Posterior cingulate gyrus (tissue), 11 donors: ENCODE results near the gene SHB.
"Not testable (repeated sequence)": the region's sequence is repeated elsewhere in the genome, so short reads cannot be mapped to it uniquely, and the experiment has no call there.

Experiments used
- DNase-seq, 10 donors: peaks; one replicate each; pipeline versions ENCODE4 v3.0.0 to v3.0.0-alpha.2; 2020 to 2021; ENCODE audit warnings: mixed read lengths in 3 of 10
- intact Hi-C: fragments of 100-400 bp; cut with DNase I; formaldehyde crosslinking; loops from one replicate; pipeline ENCODE4 v1.15.1; 2023

Gene SHB

DNA sequence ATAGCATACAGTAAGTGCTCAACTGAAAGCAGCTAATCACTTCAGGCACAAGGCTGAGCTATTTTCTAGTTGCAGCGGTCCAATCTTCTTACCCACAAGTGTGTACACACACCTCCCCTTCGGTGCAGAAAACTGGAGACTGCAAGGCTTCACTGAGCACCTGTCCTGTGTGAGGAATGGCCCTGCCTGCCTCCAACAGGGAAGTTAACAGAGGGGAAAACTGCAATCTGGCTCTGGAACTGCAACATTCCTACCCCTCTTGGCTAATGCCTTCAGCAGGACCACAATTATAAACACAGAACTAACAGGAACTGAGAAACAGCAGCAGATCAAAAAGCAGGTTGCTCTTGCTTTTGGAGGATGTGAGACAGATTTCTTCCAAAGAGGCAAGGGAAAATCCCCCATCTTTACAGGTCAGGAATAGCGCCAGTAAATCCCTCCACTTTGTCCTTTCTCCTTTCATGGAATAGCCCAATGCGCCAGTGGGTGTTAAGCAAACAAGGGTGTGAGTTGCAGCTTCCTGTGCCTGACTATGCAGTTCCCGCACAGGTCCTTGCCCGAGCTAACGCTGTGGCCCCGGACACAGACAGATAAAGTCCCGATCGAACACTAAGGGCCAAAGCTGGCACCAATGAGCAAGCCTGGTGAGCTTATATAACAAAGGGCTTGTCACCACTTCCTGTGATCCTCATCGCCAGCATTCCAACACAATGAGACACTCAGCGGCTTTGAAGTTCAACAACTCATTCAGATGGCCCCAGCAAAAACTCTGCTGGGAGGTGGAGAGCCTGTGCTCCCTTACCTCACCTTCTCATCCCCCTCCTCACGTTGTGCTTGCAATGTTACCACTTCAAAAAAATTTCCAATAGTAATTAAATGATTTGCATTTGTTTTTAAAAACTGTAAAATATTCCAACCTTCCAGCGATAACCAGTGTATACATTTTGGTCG is 21.5 kb downstream of the SHB start:
- intact Hi-C loops, result no loop called here
- DNase-seq, result peak in 5 of 10 donors; percentile 39 to 86 (median 67)

DNA sequence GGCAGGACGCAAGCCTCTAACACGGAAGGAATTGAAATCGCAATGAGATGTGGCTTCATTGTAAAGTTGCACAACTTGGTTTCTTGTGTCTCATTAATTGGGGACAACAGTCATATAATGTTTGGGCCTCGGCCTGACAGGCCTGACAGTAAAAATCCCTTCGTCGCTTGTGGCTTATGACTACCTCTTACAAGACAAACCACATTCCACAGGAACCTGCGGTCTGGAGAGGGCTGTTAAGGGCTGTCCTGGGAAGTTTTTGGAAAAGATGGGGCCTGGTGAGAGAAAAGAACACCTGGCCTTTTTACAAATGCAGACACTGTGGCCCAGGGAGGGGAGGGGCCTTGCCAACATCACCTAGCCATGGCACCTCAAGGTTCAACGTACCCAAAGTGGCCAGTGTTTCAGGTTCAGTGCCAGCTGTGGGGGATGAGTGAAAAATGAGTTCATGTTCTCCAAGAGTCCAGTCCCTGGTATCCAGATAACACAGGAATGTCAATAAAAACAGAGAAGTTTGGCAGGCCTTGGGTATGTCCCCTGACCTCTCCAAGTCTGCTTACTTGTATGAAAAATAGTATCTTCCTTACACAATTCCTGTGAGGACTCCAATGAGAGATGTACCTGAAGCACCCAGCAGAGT is 22.2 kb downstream of the SHB start:
- DNase-seq, result peak in 1 of 10 donors; percentile 18
- intact Hi-C loops, result no loop called here

DNA sequence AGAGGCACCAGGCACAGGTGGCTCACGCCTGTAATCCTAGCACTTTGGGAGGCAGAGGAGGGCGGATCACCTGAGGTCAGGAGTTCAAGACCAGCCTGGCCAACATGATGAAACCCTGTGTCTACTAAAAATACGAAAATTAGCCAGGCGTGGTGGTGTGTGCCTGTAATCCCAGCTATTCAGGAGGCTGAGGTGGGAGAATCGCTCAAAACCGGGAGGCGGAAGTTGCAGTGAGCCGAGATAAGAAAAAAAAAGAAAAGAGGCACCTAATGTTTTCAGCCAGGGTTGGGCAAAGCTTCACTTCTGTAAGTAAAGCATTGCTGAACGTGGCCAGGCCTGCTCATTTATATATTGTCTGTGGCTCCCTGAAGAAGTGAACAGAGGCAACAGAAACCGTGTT is 23.1 kb downstream of the SHB start:
- DNase-seq, intact Hi-C loops: not testable (repeated sequence)

DNA sequence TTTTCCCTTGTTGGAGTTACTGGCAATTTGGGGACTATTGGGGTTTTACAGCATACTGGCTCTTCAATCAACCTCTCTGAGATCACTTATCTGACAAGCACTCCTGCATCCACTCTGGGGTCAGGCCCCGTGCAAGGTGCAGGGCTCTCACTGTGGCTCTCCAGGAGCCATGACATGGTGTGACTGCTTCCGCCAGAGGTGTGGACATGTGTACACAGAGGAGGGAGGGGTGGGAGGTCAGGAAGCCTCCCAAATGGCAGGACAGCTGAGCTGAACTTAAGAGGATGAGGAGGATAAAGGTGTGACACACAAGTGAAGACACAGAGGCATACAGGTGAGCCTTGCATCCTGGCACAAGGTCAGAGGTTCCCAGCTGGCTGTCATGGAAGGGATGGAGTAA is 24.3 kb downstream of the SHB start:
- intact Hi-C loops, result no loop called here
- no peak for DNase-seq

DNA sequence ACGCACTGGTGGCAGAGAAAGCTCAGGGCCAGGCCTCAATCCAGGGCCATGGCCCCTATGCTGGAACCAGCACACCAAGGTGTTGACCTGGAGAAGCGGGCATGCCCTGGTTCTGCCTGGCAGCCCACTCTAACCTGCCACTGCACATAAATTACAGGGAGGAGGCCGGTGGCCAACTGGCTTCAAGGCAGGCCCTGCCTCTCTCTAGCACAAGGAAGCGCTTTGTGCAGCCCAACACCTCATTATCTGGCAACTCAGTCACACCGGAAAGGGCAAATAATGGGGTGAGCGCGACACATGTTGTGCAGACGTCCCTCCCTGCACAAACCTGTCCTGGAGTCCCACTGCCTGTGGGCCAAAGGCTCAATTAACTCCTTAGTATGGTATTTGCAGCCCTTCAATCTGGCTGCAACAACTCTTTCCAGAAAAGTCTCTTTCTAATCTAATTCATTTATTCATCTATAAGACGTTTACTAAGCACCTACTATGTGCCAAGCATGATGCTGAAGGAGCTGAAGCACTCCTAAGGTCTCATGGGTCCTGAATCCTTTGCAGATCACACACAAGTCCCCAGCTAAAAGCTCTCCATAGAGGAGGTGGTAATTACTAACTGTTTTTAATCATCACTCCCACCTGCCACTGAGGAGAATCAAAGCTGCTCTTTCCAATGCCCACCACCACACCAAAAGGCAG is 24.9 kb downstream of the SHB start:
- DNase-seq, result no peak
- intact Hi-C loops, result no loop called here

DNA sequence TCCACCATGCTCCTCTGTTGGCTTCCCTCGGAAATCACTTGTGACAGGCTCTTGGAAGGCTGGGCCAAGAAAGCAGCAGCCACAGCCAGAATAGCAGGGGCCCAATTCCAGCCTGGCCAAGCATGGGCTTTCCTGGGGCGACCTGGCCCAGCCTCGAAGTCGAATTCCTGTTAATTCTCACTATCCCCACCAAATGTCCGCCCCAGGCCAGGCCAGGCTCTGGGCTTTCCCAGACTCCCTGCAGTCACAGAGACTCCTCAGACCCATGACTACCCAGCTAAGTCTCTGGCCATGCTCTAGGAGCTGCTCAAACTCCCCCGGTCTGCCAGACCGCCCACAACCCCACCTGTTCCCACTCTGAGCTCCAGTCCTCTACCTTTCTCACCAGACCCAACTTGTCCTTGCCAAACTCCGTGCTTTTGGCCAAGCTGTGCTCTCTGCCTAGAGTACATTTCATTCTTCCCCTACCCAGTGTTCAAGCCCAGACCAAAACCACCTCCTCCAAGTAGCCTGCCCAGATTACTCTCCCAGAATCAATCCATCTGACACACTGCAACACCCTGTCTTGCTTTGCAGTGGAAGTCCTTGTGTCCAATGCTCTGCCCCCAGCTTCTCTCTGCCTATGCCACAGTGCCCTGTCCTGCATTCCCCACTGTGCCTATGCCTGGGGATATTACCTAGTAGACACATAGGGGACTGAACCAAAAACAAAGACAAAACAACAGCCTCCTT is 26.2 kb downstream of the SHB start:
- intact Hi-C loops, result no loop called here
- DNase-seq, result no peak

DNA sequence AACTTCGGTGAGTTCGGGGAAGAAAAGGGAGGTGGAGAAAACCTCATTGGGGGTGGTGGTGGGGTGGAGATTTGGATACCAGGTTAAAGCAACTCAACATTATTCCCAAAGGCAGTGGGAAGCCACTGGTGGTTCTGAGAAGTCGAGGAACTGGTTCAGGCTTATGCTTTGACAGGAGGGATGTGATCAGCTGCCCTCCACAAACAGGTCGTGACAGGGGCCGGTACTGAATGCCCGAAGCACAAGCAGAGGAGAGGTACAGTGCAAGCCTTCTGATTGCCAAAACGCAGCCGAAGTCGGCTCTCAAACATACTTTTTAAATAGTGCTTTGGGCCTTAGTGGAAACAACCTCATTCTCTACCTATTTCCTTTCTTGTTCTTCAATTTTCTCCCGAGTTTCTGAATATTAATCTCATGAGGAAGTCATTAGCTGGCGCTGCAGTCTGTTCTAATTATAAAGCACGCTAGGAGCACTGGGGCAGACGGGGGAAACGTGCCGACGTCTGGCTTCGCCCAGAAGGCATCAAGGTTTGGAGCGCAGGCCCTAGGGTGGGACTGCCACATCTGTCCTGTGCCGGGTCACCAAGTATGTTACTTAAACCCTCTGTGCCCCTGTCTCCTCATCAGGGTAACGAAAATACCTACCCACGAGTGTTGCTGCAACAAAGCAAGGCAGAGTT is 27.3 kb downstream of the SHB start:
- DNase-seq, result no peak

DNA sequence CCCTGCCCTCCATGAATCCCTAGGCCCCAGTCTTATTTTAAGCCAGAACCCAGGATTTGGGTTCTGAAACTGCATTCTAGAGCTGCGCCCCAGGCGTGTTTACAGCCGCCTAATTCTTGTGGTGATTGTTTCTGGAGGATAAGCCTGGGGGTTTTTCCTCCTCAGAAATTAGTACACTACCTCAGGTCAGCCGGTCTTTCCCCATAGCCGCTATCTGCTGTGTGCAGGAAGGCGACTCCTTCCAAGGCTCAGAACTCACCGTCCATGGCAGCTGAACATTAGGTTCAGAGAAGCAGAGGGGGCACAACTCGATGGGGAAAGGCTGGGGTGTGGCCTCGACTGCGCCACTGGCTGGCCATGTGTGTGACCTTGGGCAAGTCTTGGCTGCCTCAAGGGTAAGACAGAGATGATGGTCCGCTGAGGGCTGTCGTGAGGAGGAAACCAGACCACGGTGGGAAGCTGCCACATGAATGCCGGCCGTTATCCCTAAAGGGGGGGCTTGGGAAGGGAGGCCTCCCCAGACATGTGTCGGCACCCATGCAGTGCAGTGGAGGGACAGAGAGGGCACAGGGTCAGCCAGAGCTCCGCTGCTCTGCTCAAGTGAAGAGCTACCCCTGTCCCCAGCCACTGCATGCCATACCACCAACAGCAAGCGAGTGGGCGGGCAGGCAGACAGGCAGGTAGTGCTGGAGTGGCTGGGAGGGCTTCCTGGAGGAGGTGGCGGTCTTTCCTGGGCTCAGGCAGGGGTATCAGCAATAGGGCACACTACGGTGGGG is 28.9 kb downstream of the SHB start:
- intact Hi-C loops, result no loop called here
- DNase-seq, result no peak

More for the DNA sequence above, 27.3 kb downstream of the SHB start:
- intact Hi-C loops, result no loop called here

DNA sequence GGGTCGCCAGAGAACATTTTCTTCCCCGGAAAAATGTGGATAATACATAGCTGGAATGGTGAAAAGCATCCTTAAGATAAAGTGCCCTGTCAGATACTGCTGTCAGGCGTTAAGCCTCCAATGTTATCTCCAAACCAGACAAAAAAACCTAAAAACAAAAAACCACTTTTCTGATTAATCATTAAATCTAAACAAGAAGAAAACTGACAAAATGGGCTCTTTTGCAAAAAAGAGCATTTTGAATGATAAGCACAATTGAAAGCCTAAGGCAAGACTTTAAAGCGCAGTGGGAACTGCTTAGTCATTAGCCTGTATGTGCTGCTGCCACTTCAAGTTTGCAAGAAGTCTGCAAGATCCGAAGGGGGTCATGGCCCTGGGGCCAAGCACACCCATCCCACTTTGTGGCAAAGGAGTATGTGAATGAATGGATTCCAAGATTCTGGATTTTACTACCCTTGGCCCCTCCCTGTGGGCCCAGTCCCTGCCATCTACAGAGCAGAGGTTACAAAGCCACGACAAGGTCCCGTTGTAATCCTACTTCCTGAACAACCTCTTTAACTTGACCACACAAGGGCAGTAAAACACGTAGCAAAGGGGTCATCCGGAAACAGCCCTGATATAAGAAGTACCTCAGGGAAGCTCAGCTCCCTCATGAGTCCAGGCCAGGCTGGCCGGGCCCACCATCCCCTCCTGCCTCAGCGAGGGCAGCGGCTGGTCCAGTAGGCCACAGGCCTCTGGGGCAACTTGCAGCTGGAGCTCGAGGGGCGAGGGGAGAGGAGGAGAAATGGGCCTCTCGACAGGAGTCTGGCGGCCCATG is 29.7 kb downstream of the SHB start:
- intact Hi-C loops, result no loop called here
- no peak for DNase-seq

DNA sequence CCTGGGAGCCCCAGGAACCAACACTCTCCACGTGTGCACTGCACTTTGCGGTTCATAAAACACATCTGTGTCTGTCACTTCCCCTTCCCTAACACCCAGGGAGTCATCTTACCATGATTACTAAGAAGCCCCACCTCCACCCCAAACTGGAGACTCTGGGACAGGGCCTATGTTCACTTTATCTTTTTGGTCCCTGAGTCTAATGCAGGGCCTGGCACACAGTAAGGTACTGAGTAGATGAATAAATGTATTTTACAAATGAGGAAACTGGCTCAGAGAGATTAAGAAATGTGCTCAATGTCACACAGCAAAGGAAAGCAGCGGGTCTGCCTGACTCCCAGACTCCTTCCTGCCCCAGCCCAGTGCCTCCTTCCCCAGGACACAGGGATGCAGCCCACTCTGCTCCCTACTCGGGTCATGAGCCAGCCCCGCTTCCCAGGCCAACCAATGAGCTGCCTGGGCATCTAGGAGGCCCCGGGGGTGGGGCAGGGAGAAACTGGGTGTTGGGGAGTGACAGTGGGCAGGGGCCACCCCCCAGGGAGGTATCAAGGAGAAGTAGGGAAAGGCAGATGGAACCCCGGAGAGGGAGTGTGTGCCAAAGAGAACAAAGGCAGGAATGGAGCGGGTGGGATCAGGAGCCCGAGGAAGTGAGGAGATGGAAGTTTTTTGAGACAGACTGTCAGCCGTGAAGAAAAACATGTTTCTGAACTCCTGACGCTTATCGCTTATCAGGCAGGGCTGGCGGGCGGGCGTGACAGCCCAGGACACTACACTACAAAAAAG is 30.5 kb downstream of the SHB start:
- peak in 1 of 10 donors; percentile 82 for DNase-seq
- intact Hi-C loops, result no loop called here

DNA sequence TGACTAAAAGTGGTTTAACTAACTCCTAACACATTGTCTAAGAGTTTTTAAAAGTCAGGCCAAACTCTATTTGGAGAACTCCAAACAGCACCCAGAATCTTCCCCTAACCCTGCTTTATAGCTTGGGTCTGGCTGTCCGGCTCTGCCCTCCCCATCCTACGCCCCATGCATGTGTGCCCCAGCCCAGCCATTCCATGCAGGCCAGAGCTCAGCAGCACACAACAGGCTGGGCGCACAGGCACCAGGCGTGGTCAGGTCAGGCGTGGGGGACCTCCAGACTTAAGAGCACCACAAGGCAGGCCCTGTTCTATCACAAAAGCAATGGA is 31.1 kb downstream of the SHB start:
- intact Hi-C loops, result no loop called here
- no peak for DNase-seq

DNA sequence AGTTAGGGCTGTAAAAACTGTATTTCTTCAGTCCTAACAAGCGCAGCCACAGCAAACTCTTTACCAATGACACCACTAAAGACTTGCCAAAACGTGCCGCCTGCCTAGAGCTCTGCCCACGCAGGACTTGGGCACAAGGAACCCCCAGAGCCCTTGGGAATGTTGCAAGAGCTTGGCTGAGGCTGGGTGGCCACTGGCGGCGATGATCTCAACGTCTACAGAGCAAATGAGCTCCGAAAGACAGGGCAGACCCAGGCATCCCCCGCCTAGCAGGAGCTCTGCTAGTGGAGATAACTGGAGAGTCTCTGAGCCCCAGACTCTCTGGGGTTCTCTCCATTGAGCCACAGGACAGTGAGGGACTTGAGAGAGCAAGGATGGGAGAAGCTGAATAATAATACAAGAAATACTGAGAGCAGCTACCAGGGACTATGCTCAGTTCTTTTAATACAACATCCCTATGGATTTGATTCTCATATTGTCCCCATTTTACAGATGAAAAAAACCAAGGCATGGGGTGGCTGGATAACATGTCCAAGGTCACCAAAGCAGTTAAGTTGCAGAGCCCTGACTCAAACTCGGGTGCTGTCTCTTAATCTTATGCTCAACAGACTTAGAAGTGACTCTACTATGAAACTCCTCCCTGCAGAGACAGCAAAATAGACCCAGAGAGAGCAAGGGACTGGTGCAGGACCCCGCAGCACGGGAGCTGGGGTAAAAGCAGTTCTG is 32.5 kb downstream of the SHB start:
- no peak for DNase-seq
- intact Hi-C loops, result no loop called here

DNA sequence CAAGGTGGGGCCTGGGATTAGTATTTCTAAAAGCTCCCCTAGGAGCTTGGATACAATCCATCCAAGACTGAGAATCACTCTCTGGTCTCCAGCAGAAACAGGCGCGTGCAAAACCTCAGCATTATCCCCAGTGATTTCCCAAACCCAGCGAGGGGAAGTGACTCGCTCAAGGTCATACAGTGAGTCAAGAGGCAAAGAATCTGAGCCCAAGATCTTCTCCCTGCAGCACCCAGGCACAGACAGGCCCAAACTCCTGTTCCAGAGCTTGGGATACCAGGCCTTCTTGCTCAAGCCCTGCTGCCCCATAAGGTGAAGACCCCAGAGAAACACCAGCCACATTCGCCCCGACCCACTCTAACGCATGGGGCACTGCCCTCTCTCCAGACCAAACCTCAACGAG is 33.2 kb downstream of the SHB start:
- intact Hi-C loops, result no loop called here
- DNase-seq, result no peak

DNA sequence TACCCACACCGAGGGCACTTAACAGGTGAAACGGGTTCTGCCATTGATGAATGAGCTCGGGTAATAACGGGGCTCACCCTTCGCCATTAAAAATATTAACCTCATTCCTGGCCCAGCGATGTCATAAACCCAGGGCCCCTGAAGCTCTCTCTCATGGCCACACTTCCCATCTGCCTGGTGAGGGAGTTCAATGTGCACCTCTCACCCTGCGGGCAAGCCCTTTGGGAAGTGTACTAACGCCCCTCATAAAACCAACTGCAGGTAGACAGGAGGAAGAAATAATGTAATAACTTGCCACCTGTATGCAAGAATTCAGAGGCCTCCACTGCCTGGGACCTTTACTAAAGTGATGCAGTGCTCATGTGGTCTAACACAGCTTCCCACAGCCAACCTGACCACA is 35.1 kb downstream of the SHB start:
- intact Hi-C loops, result no loop called here
- DNase-seq, result no peak

DNA sequence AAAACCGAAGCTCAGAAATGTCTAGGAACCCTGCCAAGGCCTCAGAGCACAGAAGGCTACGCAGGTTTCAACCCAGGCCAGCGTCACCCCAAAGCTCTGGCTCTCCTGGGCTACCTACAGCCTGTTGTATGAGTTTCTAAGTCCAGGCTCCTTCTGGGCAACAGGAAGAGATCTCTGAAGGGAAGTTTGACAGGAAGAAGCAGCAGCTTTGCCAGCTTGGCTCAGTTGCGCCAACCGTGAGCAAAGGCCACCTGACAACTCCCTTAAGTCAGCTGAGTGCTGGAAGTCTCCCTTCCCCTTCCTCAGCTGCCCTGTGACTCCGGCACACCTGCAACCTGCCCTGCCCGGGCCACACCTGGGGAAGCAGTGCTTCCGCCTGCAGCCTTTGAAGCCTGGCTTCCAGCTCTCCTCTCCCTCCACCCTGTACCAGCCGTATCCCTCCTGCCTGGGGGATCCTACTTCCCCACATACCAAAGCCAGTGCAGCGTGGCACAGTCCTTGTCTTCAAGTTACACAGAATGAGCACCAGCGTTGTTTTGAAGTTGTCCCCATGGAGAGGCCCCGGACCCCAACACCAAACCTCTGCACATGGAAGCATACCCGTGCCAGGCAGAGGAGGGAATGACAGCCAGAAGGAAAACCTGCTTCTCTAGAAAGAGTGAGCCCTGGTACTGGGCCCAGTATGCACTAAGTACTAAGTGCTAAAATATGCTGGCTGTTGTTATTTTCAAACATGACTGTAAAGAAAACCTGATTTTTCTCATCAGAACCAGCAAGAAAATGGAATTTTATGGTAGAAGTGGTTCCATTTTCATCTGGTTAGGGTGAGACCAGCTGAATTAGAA is 36.5 kb downstream of the SHB start:
- DNase-seq, result no peak
- intact Hi-C loops, result no loop called here

DNA sequence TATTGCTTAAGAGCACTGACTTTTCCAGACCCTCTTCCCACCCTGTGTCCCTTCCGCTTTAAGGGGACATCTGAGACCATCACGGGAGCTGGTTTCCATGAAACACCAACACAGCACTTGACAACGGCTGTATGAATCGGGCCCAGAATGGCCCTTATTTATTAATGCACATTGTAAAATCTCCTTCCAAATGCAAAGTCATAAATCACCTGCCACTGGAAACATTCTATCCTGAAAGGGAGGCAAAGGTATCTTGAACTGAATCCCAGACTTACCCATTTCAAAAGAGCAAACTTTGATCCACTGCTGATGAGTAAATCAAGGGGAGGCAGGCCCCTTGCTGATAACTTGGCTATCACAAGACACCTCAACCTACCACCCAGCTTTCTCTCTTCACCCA is 37.4 kb downstream of the SHB start:
- intact Hi-C loops, result no loop called here
- DNase-seq, result no peak
